ENCODE measurements around the gene RGR.

The RGR gene

DNA sequence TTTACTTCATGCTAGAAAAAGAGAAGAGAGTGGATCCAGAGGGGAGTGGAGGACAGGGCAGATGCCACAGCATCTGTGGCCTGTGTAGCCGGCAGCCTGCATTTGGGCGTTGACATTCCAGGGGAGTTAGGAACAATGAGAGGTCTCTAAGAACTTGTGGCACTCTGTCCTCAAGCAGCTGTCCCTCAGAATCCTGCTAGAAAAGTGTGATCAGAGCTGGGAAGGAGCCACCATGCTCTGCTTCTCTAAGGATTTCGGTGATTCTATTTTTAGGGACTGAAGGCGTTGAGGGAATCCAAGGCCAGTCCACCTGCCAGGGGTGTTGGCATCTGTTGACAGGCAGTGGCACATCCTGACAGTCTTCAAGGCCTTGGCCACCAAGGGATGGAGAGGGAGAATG lies 27.1 kb upstream of the RGR start:
- Histone ChIP-seq H4K20me1 (ENCODE audit: insufficient read depth) (no peaks in the 10 kb centered on the region), H3K4me3 (IDR thresholded peaks at IDR 0.05; ENCODE audit: insufficient read depth, low read depth, low read length) (no peak overlapping the region), H2AFZ (ENCODE audit: low read depth) (no peak overlapping the region), H3K4me1 (ENCODE audit: low read depth, poor library complexity, severe bottlenecking) (no peaks in the 10 kb centered on the region), H3K27me3 (ENCODE audit: insufficient read depth, low read depth) (no peaks in the 10 kb centered on the region), H3K79me2 (ENCODE audit: insufficient read depth, low read depth) (no peaks in the 10 kb centered on the region), H3K4me2 (no peak overlapping the region), H3K36me3 (ENCODE audit: insufficient read depth) (no peaks in the 10 kb centered on the region), H3K9ac (no peak overlapping the region), H3K27ac (no peak overlapping the region)
- TF ChIP-seq, protein P1, sequence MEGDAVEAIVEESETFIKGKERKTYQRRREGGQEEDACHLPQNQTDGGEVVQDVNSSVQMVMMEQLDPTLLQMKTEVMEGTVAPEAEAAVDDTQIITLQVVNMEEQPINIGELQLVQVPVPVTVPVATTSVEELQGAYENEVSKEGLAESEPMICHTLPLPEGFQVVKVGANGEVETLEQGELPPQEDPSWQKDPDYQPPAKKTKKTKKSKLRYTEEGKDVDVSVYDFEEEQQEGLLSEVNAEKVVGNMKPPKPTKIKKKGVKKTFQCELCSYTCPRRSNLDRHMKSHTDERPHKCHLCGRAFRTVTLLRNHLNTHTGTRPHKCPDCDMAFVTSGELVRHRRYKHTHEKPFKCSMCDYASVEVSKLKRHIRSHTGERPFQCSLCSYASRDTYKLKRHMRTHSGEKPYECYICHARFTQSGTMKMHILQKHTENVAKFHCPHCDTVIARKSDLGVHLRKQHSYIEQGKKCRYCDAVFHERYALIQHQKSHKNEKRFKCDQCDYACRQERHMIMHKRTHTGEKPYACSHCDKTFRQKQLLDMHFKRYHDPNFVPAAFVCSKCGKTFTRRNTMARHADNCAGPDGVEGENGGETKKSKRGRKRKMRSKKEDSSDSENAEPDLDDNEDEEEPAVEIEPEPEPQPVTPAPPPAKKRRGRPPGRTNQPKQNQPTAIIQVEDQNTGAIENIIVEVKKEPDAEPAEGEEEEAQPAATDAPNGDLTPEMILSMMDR (conservative IDR thresholded peaks at IDR 0.05; ENCODE audit: low read depth, low read length): no peak

DNA sequence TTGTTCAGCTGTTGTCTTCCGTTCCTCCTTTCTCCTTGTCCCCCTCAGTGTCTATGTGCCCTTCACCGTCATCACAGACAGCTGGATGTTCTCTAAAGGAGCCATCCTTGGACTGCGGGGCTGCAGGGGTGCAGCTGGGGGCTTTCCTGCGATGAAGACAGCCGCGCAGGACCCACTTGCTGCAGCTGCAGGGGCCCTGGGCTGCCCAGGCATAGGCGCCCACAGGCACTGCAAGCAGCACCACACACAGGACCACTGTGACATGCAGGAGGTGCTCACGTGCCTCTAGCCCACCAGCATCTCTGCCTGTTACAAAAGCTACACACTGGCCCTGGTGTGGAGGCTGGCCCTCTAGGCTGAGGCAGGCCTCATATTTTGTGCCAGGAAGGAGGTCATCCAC lies 22.9 kb upstream of the RGR start:
- H3K9ac ChIP-seq: no peak overlapping the region
- H2AFZ ChIP-seq (ENCODE audit: low read depth): no peak overlapping the region
- H3K4me2 ChIP-seq: no peak overlapping the region
- no peaks in the 10 kb centered on the region for H3K36me3 ChIP-seq (ENCODE audit: insufficient read depth)
- H4K20me1 ChIP-seq (ENCODE audit: insufficient read depth): no peaks in the 10 kb centered on the region
- no peaks in the 10 kb centered on the region for H3K27me3 ChIP-seq (ENCODE audit: insufficient read depth, low read depth)
- H3K4me3 ChIP-seq (IDR thresholded peaks at IDR 0.05; ENCODE audit: insufficient read depth, low read depth, low read length): no peak overlapping the region
- H3K79me2 ChIP-seq (ENCODE audit: insufficient read depth, low read depth): no peaks in the 10 kb centered on the region
- no peak overlapping the region for H3K27ac ChIP-seq
- no peaks in the 10 kb centered on the region for H3K4me1 ChIP-seq (ENCODE audit: low read depth, poor library complexity, severe bottlenecking)
- TF ChIP-seq, protein P1 (conservative IDR thresholded peaks at IDR 0.05; ENCODE audit: low read depth, low read length): no peak

DNA sequence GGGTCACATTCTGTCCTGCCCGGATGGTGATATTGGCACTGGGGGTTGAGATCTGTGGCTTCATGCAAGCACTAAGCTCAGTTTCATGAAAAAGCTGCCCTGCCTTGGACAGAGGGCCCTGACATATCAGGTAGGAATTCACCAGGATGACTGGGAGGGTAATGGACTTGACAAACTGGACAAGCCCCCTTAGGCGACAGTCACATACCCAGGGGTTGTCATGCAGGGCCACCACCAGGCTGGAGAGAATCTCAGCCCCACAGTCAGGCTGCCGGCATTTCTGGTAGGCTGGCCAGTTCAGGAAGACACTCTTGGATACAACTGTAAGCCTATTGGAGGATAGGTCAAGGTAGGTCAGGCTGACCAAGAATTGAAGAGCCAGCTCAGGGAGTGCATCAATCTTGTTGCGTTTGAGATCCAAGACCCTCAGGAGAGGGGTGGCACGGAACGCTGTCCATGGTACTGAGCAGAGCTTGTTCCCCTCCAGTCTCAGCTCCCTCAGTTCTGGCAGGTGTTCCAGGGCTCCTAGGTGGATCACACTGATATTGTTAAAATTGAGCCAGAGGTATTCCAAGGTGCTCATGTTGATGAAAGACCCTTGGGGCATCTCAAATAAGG lies 20.3 kb upstream of the RGR start:
- H3K79me2 ChIP-seq (ENCODE audit: insufficient read depth, low read depth): no peaks in the 10 kb centered on the region
- H3K27me3 ChIP-seq (ENCODE audit: insufficient read depth, low read depth): no peaks in the 10 kb centered on the region
- H4K20me1 ChIP-seq (ENCODE audit: insufficient read depth): no peaks in the 10 kb centered on the region
- no peak overlapping the region for H3K9ac ChIP-seq
- TF ChIP-seq, protein P1 (conservative IDR thresholded peaks at IDR 0.05; ENCODE audit: low read depth, low read length): no peak
- no peak overlapping the region for H3K27ac ChIP-seq
- no peak overlapping the region for H3K4me2 ChIP-seq
- no peak overlapping the region for H2AFZ ChIP-seq (ENCODE audit: low read depth)
- H3K4me1 ChIP-seq (ENCODE audit: low read depth, poor library complexity, severe bottlenecking): no peaks in the 10 kb centered on the region
- H3K4me3 ChIP-seq (IDR thresholded peaks at IDR 0.05; ENCODE audit: insufficient read depth, low read depth, low read length): no peak overlapping the region
- no peaks in the 10 kb centered on the region for H3K36me3 ChIP-seq (ENCODE audit: insufficient read depth)

DNA sequence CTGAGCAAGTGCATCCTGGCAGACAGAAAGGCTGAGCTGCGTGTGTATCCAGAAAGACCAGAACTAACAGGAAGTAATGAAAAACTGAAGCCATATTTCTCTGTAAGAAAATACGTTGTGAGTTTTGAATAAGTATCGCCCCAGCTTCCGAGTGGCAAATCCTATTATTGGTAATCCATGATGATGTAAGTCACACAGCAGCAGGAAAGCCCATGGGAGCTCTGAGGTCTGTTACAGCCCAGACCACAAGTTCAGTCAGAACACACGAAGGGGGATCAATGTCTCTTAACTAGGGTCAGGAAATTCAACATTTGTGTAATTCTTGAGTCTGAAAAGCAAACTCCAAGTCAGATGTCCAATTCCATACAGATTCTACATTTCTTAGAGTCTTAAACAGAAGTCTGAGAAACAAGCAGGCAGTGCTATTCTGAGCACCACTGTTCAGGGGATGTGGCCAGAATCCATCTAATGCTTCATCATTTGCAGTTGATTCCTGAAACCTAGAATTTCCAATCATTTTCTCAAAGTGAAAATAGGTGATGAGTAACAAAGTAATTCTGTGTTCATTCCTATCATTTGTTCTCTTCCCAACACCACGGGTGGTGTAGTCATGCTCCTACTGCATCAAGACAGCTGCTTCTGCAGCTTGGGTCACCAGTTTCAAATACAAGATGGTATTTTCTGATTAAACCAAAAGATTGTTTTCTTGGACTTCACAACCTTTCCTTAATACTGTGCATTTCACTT lies 19.3 kb upstream of the RGR start, which contains the start of gene LRIT2:
Gene LRIT2, minus strand, starts transcription at position 118 of the 747 bp plus-strand sequence. Its CDS starts 24 bp downstream, at position 94.
- TF ChIP-seq, protein P1 (conservative IDR thresholded peaks at IDR 0.05; ENCODE audit: low read depth, low read length): no peak
- H3K79me2 ChIP-seq (ENCODE audit: insufficient read depth, low read depth): no peaks in the 10 kb centered on the region
- no peaks in the 10 kb centered on the region for H3K36me3 ChIP-seq (ENCODE audit: insufficient read depth)
- H3K9ac ChIP-seq: no peak within 1 kb of the TSS
- no peak within 1 kb of the TSS for H3K4me2 ChIP-seq
- no peaks in the 10 kb centered on the region for H3K4me1 ChIP-seq (ENCODE audit: low read depth, poor library complexity, severe bottlenecking)
- no peaks in the 10 kb centered on the region for H4K20me1 ChIP-seq (ENCODE audit: insufficient read depth)
- no peaks in the 10 kb centered on the region for H3K27me3 ChIP-seq (ENCODE audit: insufficient read depth, low read depth)
- H2AFZ ChIP-seq (ENCODE audit: low read depth): no peak within 1 kb of the TSS
- H3K27ac ChIP-seq: no peak within 1 kb of the TSS
- no peak within 1 kb of the TSS for H3K4me3 ChIP-seq (IDR thresholded peaks at IDR 0.05; ENCODE audit: insufficient read depth, low read depth, low read length)
